ENCODE data around the gene SLC44A5.

SLC44A5 gene

GRCh38 chr1:75170981-75171380 lies 439.9 kb downstream of the SLC44A5 start:
- DNase-seq = no peak

DNA sequence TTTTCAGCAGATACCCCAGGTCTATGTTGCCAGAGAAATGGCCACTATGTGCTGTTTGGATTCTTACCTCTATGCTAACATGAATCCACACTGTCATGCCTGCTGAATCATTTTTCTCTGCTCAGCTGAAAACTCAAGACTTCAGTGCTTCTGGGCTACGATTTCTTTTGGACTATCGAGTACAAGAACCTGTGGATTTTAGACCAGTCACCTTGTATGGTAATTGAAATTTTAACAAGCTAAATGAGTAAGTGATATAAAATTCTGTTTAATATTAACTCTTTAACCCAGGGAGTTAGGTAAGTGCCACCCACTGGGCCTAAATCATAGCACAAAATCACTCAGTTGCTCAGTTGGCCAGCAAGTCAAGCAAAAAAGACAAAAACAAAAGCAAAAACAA lies 440.9 kb downstream of the SLC44A5 start:
- no peak for DNase-seq

- DNase-seq = no peak
Observed at GRCh38 chr1:75166821-75167220, 444.1 kb downstream of the SLC44A5 start.

- no peak for DNase-seq
Observed at GRCh38 chr1:75165264-75165663, 445.6 kb downstream of the SLC44A5 start.

GRCh38 chr1:75159154-75159553 lies 451.8 kb downstream of the SLC44A5 start:
- DNase-seq = no peak
